IMR-90 (cell line): ENCODE data around the gene E2F4. TPM values are rescaled to one million over a fixed set of nuclear protein-coding genes. Genes with fewer than 3 reads are reported as not detected.

Experiments
- ATAC-seq: fragments of 200-7000 bp; cut with Tn5 transposase; 2 replicates; pipeline ENCODE4 v1.9.1; 2020; ENCODE audit warnings: low read depth, mild to moderate bottlenecking, moderate library complexity
- BruUV-seq: library from RNA; stranded (reverse); fragments of 400-500 nt; replicated peaks from 2 replicates; lab custom pipeline; 2021; lab: Mats Ljungman, UMichigan
- CTCF ChIA-PET: fragments of 300-600 bp; formaldehyde crosslinking; extraction: SDS; loops from one replicate; lab custom pipeline; 2021; ENCODE audit warnings: antibody characterized with exemption; lab: Yijun Ruan, JAX
- POLR2A ChIA-PET: fragments of 300-600 bp; sonication (Branson Sonifier 250); formaldehyde crosslinking; loops from one replicate; lab custom pipeline; 2022; ENCODE audit warnings: antibody characterized with exemption; ENCODE audit not compliant: unreplicated experiment; lab: Charles Lee
- DNase-seq: peaks from one replicate; pipeline ENCODE4 v3.0.0; 2013
- H2AFZ ChIP-seq: replicated peaks from 2 replicates; pipeline ENCODE3; 2013; ENCODE audit warnings: low read length, mild to moderate bottlenecking; ENCODE audit not compliant: poor library complexity
- H2AK5ac ChIP-seq: 2 replicates; pipeline ENCODE4 v1.6.1; 2013; ENCODE audit warnings: low read depth, low read length, inconsistent platforms
- H2AK9ac ChIP-seq: replicated peaks from 2 replicates; pipeline ENCODE3; 2013; ENCODE audit warnings: mild to moderate bottlenecking, low read depth, low read length, moderate library complexity; ENCODE audit not compliant: poor library complexity
- H2BK120ac ChIP-seq: 2 replicates; pipeline ENCODE4 v1.6.1; 2013; ENCODE audit warnings: low read depth, low read length, inconsistent platforms
- H2BK15ac ChIP-seq: 3 replicates; pipeline ENCODE4 v1.6.1; 2013; ENCODE audit warnings: low read depth, low read length, inconsistent platforms
- H2BK20ac ChIP-seq: 2 replicates; pipeline ENCODE4 v1.6.1; 2013; ENCODE audit warnings: low read depth, mild to moderate bottlenecking, inconsistent platforms, low read length, moderate library complexity
- H2BK5ac ChIP-seq: 2 replicates; pipeline ENCODE4 v1.6.1; 2013; ENCODE audit warnings: mild to moderate bottlenecking, low read depth, low read length, inconsistent platforms; ENCODE audit not compliant: poor library complexity, severe bottlenecking
- H3K14ac ChIP-seq: replicated peaks from 2 replicates; pipeline ENCODE4 v1.6.1; 2013; ENCODE audit warnings: low read depth, low read length, inconsistent platforms
- H3K18ac ChIP-seq: 2 replicates; pipeline ENCODE4 v1.6.1; 2013; ENCODE audit warnings: low read depth, low read length, control low read depth
- H3K23ac ChIP-seq: 2 replicates; pipeline ENCODE4 v1.6.1; 2013; ENCODE audit warnings: low read depth, low read length, inconsistent platforms
- H3K27ac ChIP-seq: 2 replicates; pipeline ENCODE4 v1.5.1; 2013; ENCODE audit warnings: mild to moderate bottlenecking, control low read depth, low read length; ENCODE audit not compliant: insufficient read depth
- H3K27me3 ChIP-seq: 2 replicates; pipeline ENCODE4 v1.6.1; 2013; ENCODE audit warnings: low read length; ENCODE audit not compliant: control insufficient read depth, insufficient read depth
- H3K36me3 ChIP-seq: 2 replicates; pipeline ENCODE4 v1.6.1; 2013; ENCODE audit warnings: low read length, mixed read lengths; ENCODE audit not compliant: control insufficient read depth, insufficient read depth
- H3K4ac ChIP-seq: 2 replicates; pipeline ENCODE4 v1.6.1; 2013; ENCODE audit warnings: low read depth, low read length, inconsistent platforms
- H3K4me1 ChIP-seq: 2 replicates; pipeline ENCODE4 v1.6.1; 2013; ENCODE audit warnings: low read length, mixed read lengths; ENCODE audit not compliant: control insufficient read depth, insufficient read depth
- H3K4me2 ChIP-seq: 2 replicates; pipeline ENCODE4 v1.6.1; 2013; ENCODE audit warnings: low read depth, mild to moderate bottlenecking, control low read depth, low read length, moderate library complexity
- H3K4me3 ChIP-seq: 2 replicates; pipeline ENCODE4 v1.5.1; 2013; ENCODE audit warnings: low read depth, mild to moderate bottlenecking, control low read depth, low read length, moderate library complexity; ENCODE audit not compliant: insufficient read depth
- H3K56ac ChIP-seq: 2 replicates; pipeline ENCODE4 v1.6.1; 2013; ENCODE audit warnings: low read length, inconsistent platforms; ENCODE audit not compliant: insufficient read depth; ENCODE audit errors: extremely low read depth
- H3K79me1 ChIP-seq, 2 experiments: 2 replicates each; pipeline ENCODE4 v1.6.1; 2013; ENCODE audit warnings: low read length in 2 of 2, inconsistent platforms in 1 of 2, low read depth in 1 of 2
- H3K9ac ChIP-seq: 2 replicates; pipeline ENCODE4 v1.6.1; 2013; ENCODE audit warnings: low read depth, low read length, control low read depth
- H3K9me1 ChIP-seq: 2 replicates; pipeline ENCODE4 v1.6.1; 2013; ENCODE audit warnings: low read length, inconsistent platforms; ENCODE audit not compliant: insufficient read depth
- H3K9me3 ChIP-seq: 2 replicates; pipeline ENCODE4 v1.6.1; 2013; ENCODE audit warnings: low read length; ENCODE audit not compliant: control insufficient read depth, insufficient read depth
- H4K20me1 ChIP-seq: 2 replicates; pipeline ENCODE4 v1.6.1; 2013; ENCODE audit warnings: low read length, inconsistent platforms; ENCODE audit not compliant: insufficient read depth
- H4K5ac ChIP-seq: 2 replicates; pipeline ENCODE4 v1.6.1; 2013; ENCODE audit warnings: mild to moderate bottlenecking, low read depth, low read length, control low read depth
- H4K8ac ChIP-seq, 2 experiments: 2 replicates each; pipeline ENCODE4 v1.6.1; 2013; ENCODE audit warnings: low read depth in 2 of 2, low read length in 2 of 2, control low read depth in 1 of 2, inconsistent platforms in 1 of 2
- H4K91ac ChIP-seq: 2 replicates; pipeline ENCODE4 v1.6.1; 2013; ENCODE audit warnings: low read depth, low read length, inconsistent platforms; ENCODE audit not compliant: insufficient read depth
- MAZ ChIP-seq: IDR thresholded peaks from 2 replicates; pipeline ENCODE4 v1.6.1; 2012; ENCODE audit warnings: low read depth, mild to moderate bottlenecking, low read length, improper control_type of control experiment, moderate library complexity, borderline replicate concordance
- MXI1 ChIP-seq: IDR thresholded peaks from 2 replicates; pipeline ENCODE4 v1.6.1; 2012; ENCODE audit warnings: low read depth, mild to moderate bottlenecking, low read length, moderate library complexity, borderline replicate concordance
- RAD21 ChIP-seq: IDR thresholded peaks from 2 replicates; pipeline ENCODE4 v1.6.1; 2012; ENCODE audit warnings: low read length, improper control_type of control experiment
- RCOR1 ChIP-seq: IDR thresholded peaks from 2 replicates; pipeline ENCODE4 v1.6.1; 2012; ENCODE audit warnings: mild to moderate bottlenecking, low read length, improper control_type of control experiment; ENCODE audit not compliant: insufficient replicate concordance
- WGBS, 2 experiments: methylation state at CpG; one replicate each; pipeline versions ENCODE4 v1.1.5 to v1.1.7; 2013; ENCODE audit warnings: missing lambda C conversion rate in 2 of 2; ENCODE audit not compliant: insufficient read length in 1 of 2; ENCODE audit errors: extremely low coverage in 2 of 2; 5-methylcytosine and 5-hydroxymethylcytosine counted together
- dilution Hi-C: fragments of 300-500 bp; cut with HindIII; formaldehyde crosslinking; loops from one replicate; pipeline ENCODE4 v1.14.3; 2018; ENCODE audit warnings: low sequenced_read_pairs; ENCODE audit not compliant: unreplicated experiment
- in situ Hi-C: fragments of 300-500 bp; cut with MboI; formaldehyde crosslinking; loops from 3 replicates; pipeline ENCODE4 v1.14.3; 2019; ENCODE audit warnings: low sequenced_read_pairs, inconsistent platforms, mixed read lengths
- intact Hi-C: fragments of 100-400 bp; cut with micrococcal nuclease; formaldehyde crosslinking; loops from 2 replicates; pipeline ENCODE4 v1.10.0; 2022
- polyA plus RNA-seq, 3 experiments: library from polyadenylated mRNA; depleted of rRNA; stranded (reverse); fragments of >200 nt; gene quantifications; 2 replicates each; pipeline ENCODE4 v1.2.3, GENCODE V29; 2012; ENCODE audit warnings: low replicate concordance in 1 of 3
- total RNA-seq: library from RNA; depleted of rRNA; stranded (reverse); fragments of >200 nt; gene quantifications from 2 replicates; pipeline ENCODE4 v1.2.3, GENCODE V29; 2012

E2F4 gene
- total and polyA plus RNA-seq, 2 of the 4 experiments (the other 2 are of a cell fraction), result 63.4 to 103 TPM

DNA sequence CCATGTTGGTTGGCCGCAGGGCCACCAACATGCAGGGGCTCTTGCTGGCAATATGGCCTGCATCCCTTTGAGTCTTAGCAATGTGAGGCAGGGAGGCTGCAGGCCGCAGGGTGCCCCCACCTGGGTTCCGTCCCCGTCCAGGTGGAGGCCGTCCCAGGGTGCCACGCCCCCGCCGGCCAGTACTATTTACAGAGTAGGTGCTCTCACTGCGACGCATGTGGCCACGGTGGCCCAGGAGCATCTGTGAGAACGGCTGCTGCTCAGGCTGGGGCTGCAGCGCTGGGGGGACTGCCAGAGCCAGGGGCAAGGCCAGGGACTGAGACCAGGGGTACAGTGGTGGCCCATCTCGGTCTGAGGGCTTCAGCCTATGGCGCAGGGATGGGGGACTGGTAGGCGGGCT, 11.8 kb upstream of the E2F4 start:
- Histone ChIP-seq H3K9me3 (no peaks in the 10 kb centered on the region), H3K27ac (no peak overlapping the region), H3K9me1 (peaks cover 10% of the 10 kb centered on the region), H2BK15ac (no peak overlapping the region), H3K56ac (no peak overlapping the region), H3K18ac (no peak overlapping the region), H3K79me1 (peaks cover 27 to 44% of the 10 kb centered on the region in 2 experiments), H4K5ac (no peak overlapping the region), H3K27me3 (no peaks in the 10 kb centered on the region), H2BK120ac (no peak overlapping the region), H2AFZ (no peak overlapping the region), H4K8ac (no peak overlapping the region), H4K20me1 (peaks cover 34% of the 10 kb centered on the region), H3K4me3 (no peak overlapping the region), H3K4me2 (no peak overlapping the region), H2AK9ac (no peak overlapping the region), H3K36me3 (peaks cover 7% of the 10 kb centered on the region; the same call in 1 of the 2 replicates), H3K14ac (no peak overlapping the region), H2BK20ac (no peak overlapping the region), H4K91ac (no peak overlapping the region), H3K9ac (no peak overlapping the region), H2AK5ac (no peak overlapping the region), H2BK5ac (no peak overlapping the region), H3K4me1 (peaks cover 11% of the 10 kb centered on the region), H3K23ac (no peak overlapping the region), H3K4ac (no peak overlapping the region)
- no peak for ATAC-seq
- ChIA-PET POLR2A (interaction anchor here (0.6 kb wide), 1 partner anchor 79 kb away, joined by 4 read pairs; no protein-coding TSS in a partner anchor), CTCF (no interaction called here)
- no peak for DNase-seq
- no CpG with 5 or more reads among the region's 16 CpGs for WGBS, 2 experiments
- intact Hi-C loops (loop anchor here (10.0 kb wide), 1 partner anchor 165 kb away; no protein-coding TSS in a partner anchor), dilution Hi-C loops (no loop called here), in situ Hi-C loops (no loop called here)
- BruUV-seq, result no TSS peak
- TF ChIP-seq MXI1, result no peak
- TF ChIP-seq RCOR1, result no peak
- no peak for TF ChIP-seq MAZ
- no peak for TF ChIP-seq RAD21
